ENCODE results near the gene DLGAP1. TPM values are rescaled to one million over a fixed set of nuclear protein-coding genes. Genes with fewer than 3 reads are reported as not detected.

Gene DLGAP1
- total RNA-seq, 4 donors from 2014 or later, result 0.13 to 6.2 (median 0.53) TPM

- no peaks in the 10 kb centered on the region for H3K9me3 ChIP-seq
- no peak overlapping the region for H3K4me3 ChIP-seq
- no peaks in the 10 kb centered on the region for H3K36me3 ChIP-seq
- no peak overlapping the region for H3K27ac ChIP-seq
- DNase-seq (no peak), ATAC-seq (no peak)
- intact Hi-C loops (cut with DNase I; ENCODE audit: low total_unique reads), result no loop called here
- H3K4me1 ChIP-seq, result no peaks in the 10 kb centered on the region
- in situ Hi-C loops (cut with MboI; ENCODE audit: low sequenced_read_pairs in 4 of 4), result no loop called here
- TF ChIP-seq POLR2A (IDR thresholded peaks at IDR 0.05) (no peak), CTCF (IDR thresholded peaks at IDR 0.05 in 4 of 5, conservative IDR thresholded peaks at IDR 0.05 in 1 of 5) (no peak)
- H3K27me3 ChIP-seq, result no peaks in the 10 kb centered on the region
These were observed 297.8 kb downstream of the DLGAP1 start for GRCh38 chr18:4157352-4157751.

- ATAC-seq (no peak), DNase-seq (no peak)
- Histone ChIP-seq H3K27ac (no peak overlapping the region), H3K27me3 (no peaks in the 10 kb centered on the region), H3K4me1 (no peaks in the 10 kb centered on the region), H3K36me3 (no peaks in the 10 kb centered on the region), H3K9me3 (no peaks in the 10 kb centered on the region), H3K4me3 (no peak overlapping the region)
- intact Hi-C loops (cut with DNase I; ENCODE audit: low total_unique reads) (no loop called here), in situ Hi-C loops (cut with MboI; ENCODE audit: low sequenced_read_pairs in 4 of 4) (loop anchor here in 1 of 4 donors (25.0 kb wide), 1 partner anchor 109 kb away; no protein-coding TSS in a partner anchor)
- TF ChIP-seq POLR2A (IDR thresholded peaks at IDR 0.05) (no peak), CTCF (IDR thresholded peaks at IDR 0.05 in 4 of 5, conservative IDR thresholded peaks at IDR 0.05 in 1 of 5) (no peak)
These were observed 308.3 kb downstream of the DLGAP1 start for GRCh38 chr18:4146797-4147196.

- no peaks in the 10 kb centered on the region for H3K4me1 ChIP-seq
- intact Hi-C loops (cut with DNase I; ENCODE audit: low total_unique reads), result no loop called here
- no peaks in the 10 kb centered on the region for H3K9me3 ChIP-seq
- ATAC-seq (no peak), DNase-seq (no peak)
- no peaks in the 10 kb centered on the region for H3K36me3 ChIP-seq
- H3K4me3 ChIP-seq, result no peak overlapping the region
- H3K27ac ChIP-seq, result no peak overlapping the region
- H3K27me3 ChIP-seq, result no peaks in the 10 kb centered on the region
- TF ChIP-seq POLR2A (IDR thresholded peaks at IDR 0.05) (no peak), CTCF (IDR thresholded peaks at IDR 0.05 in 4 of 5, conservative IDR thresholded peaks at IDR 0.05 in 1 of 5) (no peak)
- in situ Hi-C loops (cut with MboI; ENCODE audit: low sequenced_read_pairs in 4 of 4), result loop anchor here in 1 of 4 donors (25.0 kb wide), 1 partner anchor 107 kb away; no protein-coding TSS in a partner anchor
These were observed 310.9 kb downstream of the DLGAP1 start for GRCh38 chr18:4144201-4144600.

GRCh38 chr18:4143585-4143984, 311.5 kb downstream of the DLGAP1 start:
- Histone ChIP-seq H3K4me1 (no peaks in the 10 kb centered on the region), H3K4me3 (no peak overlapping the region), H3K9me3 (no peaks in the 10 kb centered on the region), H3K27me3 (no peaks in the 10 kb centered on the region), H3K27ac (no peak overlapping the region), H3K36me3 (no peaks in the 10 kb centered on the region)
- TF ChIP-seq POLR2A (IDR thresholded peaks at IDR 0.05) (no peak), CTCF (IDR thresholded peaks at IDR 0.05 in 4 of 5, conservative IDR thresholded peaks at IDR 0.05 in 1 of 5) (no peak)
- ATAC-seq, result no peak
- in situ Hi-C loops (cut with MboI; ENCODE audit: low sequenced_read_pairs in 4 of 4) (loop anchor here in 1 of 4 donors (25.0 kb wide), 1 partner anchor 106 kb away; no protein-coding TSS in a partner anchor), intact Hi-C loops (cut with DNase I; ENCODE audit: low total_unique reads) (no loop called here)
- no peak for DNase-seq

GRCh38 chr18:4142876-4143275, 312.2 kb downstream of the DLGAP1 start:
- ATAC-seq (no peak), DNase-seq (no peak)
- intact Hi-C loops (cut with DNase I; ENCODE audit: low total_unique reads), result no loop called here
- no peaks in the 10 kb centered on the region for H3K4me1 ChIP-seq
- no peaks in the 10 kb centered on the region for H3K9me3 ChIP-seq
- H3K36me3 ChIP-seq, result no peaks in the 10 kb centered on the region
- H3K27me3 ChIP-seq, result no peaks in the 10 kb centered on the region
- in situ Hi-C loops (cut with MboI; ENCODE audit: low sequenced_read_pairs in 4 of 4), result loop anchor here in 1 of 4 donors (25.0 kb wide), 1 partner anchor 106 kb away; no protein-coding TSS in a partner anchor
- TF ChIP-seq CTCF (IDR thresholded peaks at IDR 0.05 in 4 of 5, conservative IDR thresholded peaks at IDR 0.05 in 1 of 5) (no peak), POLR2A (IDR thresholded peaks at IDR 0.05) (no peak)
- H3K27ac ChIP-seq, result no peak overlapping the region
- H3K4me3 ChIP-seq, result no peak overlapping the region
